ENCODE results near the gene PDZD2. TPM values are rescaled to one million over a fixed set of nuclear protein-coding genes. Genes with fewer than 3 reads are reported as not detected.

The PDZD2 gene
- total and polyA plus RNA-seq, 11 donors: 28.3 to 116 (median 80.6) TPM

GRCh38 chr5:31657315-31657979, 18.5 kb downstream of the PDZD2 start:
- Histone ChIP-seq H3K27ac (peak overlapping the region in 2 of 12 donors; percentile 32 to 50), H3K27me3 (no peaks in the 10 kb centered on the region), H3K9me3 (no peaks in the 10 kb centered on the region), H3K36me3 (no peaks in the 10 kb centered on the region), H3K4me3 (no peak overlapping the region), H3K4me1 (peaks cover 0 to 53% (median 28%) of the 10 kb centered on the region in 12 donors)
- ATAC-seq (peak; percentile 21 to 81 (median 58)), DNase-seq (peak in 2 of 5 donors; percentile 18 to 41)
- intact Hi-C loops (cut with DNase I): no loop called here
- WGBS, 4 donors: 46 to 63% (median 54%) methylated on average over 11 of the region's 11 CpGs
- no peak for TF ChIP-seq POLR2A (IDR thresholded peaks at IDR 0.05)
- TF ChIP-seq CTCF (IDR thresholded peaks at IDR 0.05): no peak

- DNase-seq (no peak), ATAC-seq (no peak)
- Histone ChIP-seq H3K27ac (peak overlapping the region in 1 of 12 donors; percentile 25), H3K4me3 (no peak overlapping the region), H3K9me3 (no peaks in the 10 kb centered on the region), H3K27me3 (no peaks in the 10 kb centered on the region), H3K36me3 (no peaks in the 10 kb centered on the region), H3K4me1 (peaks cover 0 to 64% (median 31%) of the 10 kb centered on the region in 12 donors)
- no peak for TF ChIP-seq POLR2A (IDR thresholded peaks at IDR 0.05)
- no peak for TF ChIP-seq CTCF (IDR thresholded peaks at IDR 0.05)
- WGBS, 4 donors: 46 to 58% (median 55%) methylated on average over 4 of the region's 4 CpGs
- intact Hi-C loops (cut with DNase I): no loop called here
Measured at GRCh38 chr5:31661257-31661656, 22.3 kb downstream of the PDZD2 start.

- DNase-seq (peak in 2 of 5 donors; percentile 58 to 59), ATAC-seq (peak; percentile 48 to 89 (median 81))
- H3K4me3 ChIP-seq: no peak overlapping the region
- no peaks in the 10 kb centered on the region for H3K36me3 ChIP-seq
- TF ChIP-seq CTCF (IDR thresholded peaks at IDR 0.05): no peak
- TF ChIP-seq POLR2A (IDR thresholded peaks at IDR 0.05): no peak
- no peaks in the 10 kb centered on the region for H3K9me3 ChIP-seq
- peaks cover 0 to 51% (median 12%) of the 10 kb centered on the region in 12 donors for H3K4me1 ChIP-seq
- intact Hi-C loops (cut with DNase I): no loop called here
- no peaks in the 10 kb centered on the region for H3K27me3 ChIP-seq
- H3K27ac ChIP-seq: peak overlapping the region in 7 of 12 donors; percentile 13 to 49 (median 33)
- WGBS, 4 donors: 49 to 76% (median 68%) methylated on average over 7 of the region's 7 CpGs
Measured at GRCh38 chr5:31663519-31663918, 24.6 kb downstream of the PDZD2 start.

GRCh38 chr5:31664566-31664965, 25.6 kb downstream of the PDZD2 start:
- ATAC-seq: peak in 1 of 4 donors; percentile 5

More at GRCh38 chr5:31664566-31664965, 25.6 kb downstream of the PDZD2 start:
- no peak overlapping the region for H3K4me3 ChIP-seq
- WGBS, 4 donors: 89 to 92% (median 90%) methylated on average over 8 of the region's 8 CpGs
- no peak overlapping the region for H3K27ac ChIP-seq
- H3K4me1 ChIP-seq: peaks cover 0 to 51% (median 12%) of the 10 kb centered on the region in 12 donors
- H3K36me3 ChIP-seq: no peaks in the 10 kb centered on the region
- no peaks in the 10 kb centered on the region for H3K27me3 ChIP-seq
- intact Hi-C loops (cut with DNase I): no loop called here
- no peaks in the 10 kb centered on the region for H3K9me3 ChIP-seq
- TF ChIP-seq POLR2A (IDR thresholded peaks at IDR 0.05): no peak
- peak in 2 of 12 donors; percentile 9 to 14 for TF ChIP-seq CTCF (IDR thresholded peaks at IDR 0.05)
- DNase-seq: no peak

Data from heart left ventricle (tissue), 16 donors.